ENCODE data around the gene TPO. TPM values are rescaled to one million over a fixed set of nuclear protein-coding genes. Genes with fewer than 3 reads are reported as not detected.

Gene TPO
- polyA plus RNA-seq, 1 experiment: not detected

GRCh38 chr2:1415501-1415900 is 2.2 kb downstream of the TPO start:
- TF ChIP-seq CTCF (IDR thresholded peaks at IDR 0.05; ENCODE audit: insufficient read depth, low read depth, low read length): no peak
- no peak for DNase-seq (ENCODE audit: low read depth)
- CTCF ChIA-PET: no interaction called here
- POLR2A ChIA-PET: no interaction called here
- Histone ChIP-seq H3K36me3 (ENCODE audit: control insufficient read depth, insufficient read depth, low read length) (no peaks in the 10 kb centered on the region), H3K27me3 (ENCODE audit: control insufficient read depth, insufficient read depth, low read length) (no peaks in the 10 kb centered on the region), H3K4me3 (ENCODE audit: low read depth, low read length) (no peak overlapping the region)

- Histone ChIP-seq H3K4me3 (ENCODE audit: low read depth, low read length) (no peak overlapping the region), H3K36me3 (ENCODE audit: control insufficient read depth, insufficient read depth, low read length) (no peaks in the 10 kb centered on the region), H3K27me3 (ENCODE audit: control insufficient read depth, insufficient read depth, low read length) (no peaks in the 10 kb centered on the region)
- ChIA-PET POLR2A (no interaction called here), CTCF (no interaction called here)
- no peak for DNase-seq (ENCODE audit: low read depth)
- no peak for TF ChIP-seq CTCF (IDR thresholded peaks at IDR 0.05; ENCODE audit: insufficient read depth, low read depth, low read length)
Measured at GRCh38 chr2:1418566-1418965, 5.3 kb downstream of the TPO start.

- DNase-seq (ENCODE audit: low read depth): no peak
- H3K27me3 ChIP-seq (ENCODE audit: control insufficient read depth, insufficient read depth, low read length): no peaks in the 10 kb centered on the region
- ChIA-PET POLR2A (no interaction called here), CTCF (no interaction called here)
- no peak overlapping the region for H3K4me3 ChIP-seq (ENCODE audit: low read depth, low read length)
- H3K36me3 ChIP-seq (ENCODE audit: control insufficient read depth, insufficient read depth, low read length): no peaks in the 10 kb centered on the region
- TF ChIP-seq CTCF (IDR thresholded peaks at IDR 0.05; ENCODE audit: insufficient read depth, low read depth, low read length): no peak
Measured at GRCh38 chr2:1420746-1421480, 7.7 kb downstream of the TPO start.

GRCh38 chr2:1421731-1422130 is 8.5 kb downstream of the TPO start:
- CTCF ChIA-PET: no interaction called here
- DNase-seq (ENCODE audit: low read depth): no peak
- POLR2A ChIA-PET: no interaction called here
- Histone ChIP-seq H3K27me3 (ENCODE audit: control insufficient read depth, insufficient read depth, low read length) (no peaks in the 10 kb centered on the region), H3K36me3 (ENCODE audit: control insufficient read depth, insufficient read depth, low read length) (no peaks in the 10 kb centered on the region), H3K4me3 (ENCODE audit: low read depth, low read length) (no peak overlapping the region)
- no peak for TF ChIP-seq CTCF (IDR thresholded peaks at IDR 0.05; ENCODE audit: insufficient read depth, low read depth, low read length)

GRCh38 chr2:1422131-1422530 is 8.9 kb downstream of the TPO start:
- ChIA-PET CTCF (no interaction called here), POLR2A (no interaction called here)
- Histone ChIP-seq H3K36me3 (ENCODE audit: control insufficient read depth, insufficient read depth, low read length) (no peaks in the 10 kb centered on the region), H3K4me3 (ENCODE audit: low read depth, low read length) (no peak overlapping the region), H3K27me3 (ENCODE audit: control insufficient read depth, insufficient read depth, low read length) (no peaks in the 10 kb centered on the region)
- DNase-seq (ENCODE audit: low read depth): no peak
- no peak for TF ChIP-seq CTCF (IDR thresholded peaks at IDR 0.05; ENCODE audit: insufficient read depth, low read depth, low read length)

Data from BJ (cell line).